Measurements from ENCODE around the gene TBC1D2.
A peak's percentile ranks its signal among the peaks of the same experiment; 100 is the strongest.
"Not testable (repeated sequence)": the region's sequence is repeated elsewhere in the genome, so short reads cannot be mapped to it uniquely, and the experiment has no call there.

Gene TBC1D2, protein sequence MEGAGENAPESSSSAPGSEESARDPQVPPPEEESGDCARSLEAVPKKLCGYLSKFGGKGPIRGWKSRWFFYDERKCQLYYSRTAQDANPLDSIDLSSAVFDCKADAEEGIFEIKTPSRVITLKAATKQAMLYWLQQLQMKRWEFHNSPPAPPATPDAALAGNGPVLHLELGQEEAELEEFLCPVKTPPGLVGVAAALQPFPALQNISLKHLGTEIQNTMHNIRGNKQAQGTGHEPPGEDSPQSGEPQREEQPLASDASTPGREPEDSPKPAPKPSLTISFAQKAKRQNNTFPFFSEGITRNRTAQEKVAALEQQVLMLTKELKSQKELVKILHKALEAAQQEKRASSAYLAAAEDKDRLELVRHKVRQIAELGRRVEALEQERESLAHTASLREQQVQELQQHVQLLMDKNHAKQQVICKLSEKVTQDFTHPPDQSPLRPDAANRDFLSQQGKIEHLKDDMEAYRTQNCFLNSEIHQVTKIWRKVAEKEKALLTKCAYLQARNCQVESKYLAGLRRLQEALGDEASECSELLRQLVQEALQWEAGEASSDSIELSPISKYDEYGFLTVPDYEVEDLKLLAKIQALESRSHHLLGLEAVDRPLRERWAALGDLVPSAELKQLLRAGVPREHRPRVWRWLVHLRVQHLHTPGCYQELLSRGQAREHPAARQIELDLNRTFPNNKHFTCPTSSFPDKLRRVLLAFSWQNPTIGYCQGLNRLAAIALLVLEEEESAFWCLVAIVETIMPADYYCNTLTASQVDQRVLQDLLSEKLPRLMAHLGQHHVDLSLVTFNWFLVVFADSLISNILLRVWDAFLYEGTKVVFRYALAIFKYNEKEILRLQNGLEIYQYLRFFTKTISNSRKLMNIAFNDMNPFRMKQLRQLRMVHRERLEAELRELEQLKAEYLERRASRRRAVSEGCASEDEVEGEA

DNA sequence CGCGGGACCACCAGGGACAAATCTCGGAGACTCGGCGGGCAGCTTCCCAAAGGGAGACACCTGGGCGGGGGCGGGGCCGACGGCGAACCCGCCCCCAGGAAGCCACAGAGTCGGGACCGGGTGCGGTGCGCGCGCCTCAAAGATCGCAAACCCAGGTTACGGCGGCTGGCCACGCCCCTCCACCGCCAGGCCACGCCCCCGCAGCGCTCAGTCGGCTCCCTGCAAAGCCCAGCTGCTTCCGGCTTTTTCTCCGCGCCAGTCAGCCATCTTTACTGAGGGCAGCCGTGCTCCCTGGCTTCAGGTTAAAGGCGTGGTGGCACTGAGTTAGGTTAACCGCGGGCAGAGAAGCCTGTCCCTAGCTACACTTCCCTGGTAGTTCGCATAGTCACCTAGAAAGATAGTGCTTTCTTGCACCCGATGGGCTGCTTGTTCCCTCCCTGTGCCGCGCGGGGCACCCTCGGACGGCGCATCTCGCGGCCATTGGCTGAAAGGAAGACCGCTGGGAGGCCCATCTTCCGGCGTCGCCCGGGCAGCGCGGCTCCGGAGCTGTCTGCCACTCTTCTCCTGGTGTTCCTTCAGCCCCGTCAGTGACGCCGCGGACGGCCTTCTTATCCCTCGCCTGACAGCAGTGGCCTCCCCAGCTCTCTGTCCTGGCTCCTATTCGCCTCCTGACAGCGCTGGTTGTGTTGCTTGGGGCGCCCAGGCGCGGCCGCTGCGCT is at the start of gene TBC1D2:
Gene TBC1D2, minus strand, starts transcription at position 72 of the 719 bp plus-strand sequence. CDS start 108 bp downstream, outside the sequence.
- DNase-seq: peak; percentile 90 to 99 (median 99)

DNA sequence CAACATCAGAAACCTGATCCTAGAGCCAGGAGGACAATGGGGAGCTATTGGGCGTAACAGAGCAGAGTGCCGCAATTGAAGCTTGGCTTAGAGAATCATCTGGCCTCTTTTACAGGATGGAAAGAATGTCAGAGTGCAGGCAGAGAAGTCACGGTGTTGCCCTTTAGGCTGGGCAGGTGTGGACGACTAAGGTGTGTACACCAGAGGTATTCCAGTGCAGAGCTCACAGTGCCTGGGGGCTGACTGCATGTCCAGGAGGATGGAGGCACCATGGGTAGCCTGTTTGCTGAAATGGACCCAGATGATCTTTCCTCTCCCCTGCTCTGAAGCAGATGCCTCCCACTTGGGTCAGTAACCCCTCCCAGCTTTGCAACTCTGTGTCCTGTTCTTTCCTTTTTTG is 48.9 kb upstream of the TBC1D2 start:
- no peak for DNase-seq

DNA sequence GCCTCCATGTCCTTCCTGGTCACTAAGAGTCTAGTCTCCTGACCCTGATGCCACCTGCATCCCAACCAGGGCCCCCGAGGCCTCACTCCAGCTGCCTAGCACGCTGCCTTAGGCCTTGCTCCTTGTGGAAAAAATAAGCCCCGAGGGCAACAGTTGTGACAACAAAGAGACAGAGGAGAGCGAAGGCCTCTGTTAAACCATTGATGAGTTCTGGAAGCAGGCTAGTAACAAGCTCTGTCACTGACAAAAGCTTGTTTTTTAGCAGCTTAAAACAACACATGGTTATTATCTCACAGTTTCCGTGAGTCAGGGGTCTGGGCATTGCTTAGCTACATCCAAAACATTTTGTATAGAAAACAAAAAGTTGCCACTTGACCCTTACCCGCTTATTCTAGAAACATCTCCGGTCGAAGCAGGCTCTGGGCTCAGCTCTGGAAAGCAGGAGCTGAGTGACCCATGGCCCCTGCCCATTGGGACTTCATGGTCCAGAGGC is 48.2 kb upstream of the TBC1D2 start:
- peak in 1 of 3 experiments; percentile 35 for DNase-seq

DNA sequence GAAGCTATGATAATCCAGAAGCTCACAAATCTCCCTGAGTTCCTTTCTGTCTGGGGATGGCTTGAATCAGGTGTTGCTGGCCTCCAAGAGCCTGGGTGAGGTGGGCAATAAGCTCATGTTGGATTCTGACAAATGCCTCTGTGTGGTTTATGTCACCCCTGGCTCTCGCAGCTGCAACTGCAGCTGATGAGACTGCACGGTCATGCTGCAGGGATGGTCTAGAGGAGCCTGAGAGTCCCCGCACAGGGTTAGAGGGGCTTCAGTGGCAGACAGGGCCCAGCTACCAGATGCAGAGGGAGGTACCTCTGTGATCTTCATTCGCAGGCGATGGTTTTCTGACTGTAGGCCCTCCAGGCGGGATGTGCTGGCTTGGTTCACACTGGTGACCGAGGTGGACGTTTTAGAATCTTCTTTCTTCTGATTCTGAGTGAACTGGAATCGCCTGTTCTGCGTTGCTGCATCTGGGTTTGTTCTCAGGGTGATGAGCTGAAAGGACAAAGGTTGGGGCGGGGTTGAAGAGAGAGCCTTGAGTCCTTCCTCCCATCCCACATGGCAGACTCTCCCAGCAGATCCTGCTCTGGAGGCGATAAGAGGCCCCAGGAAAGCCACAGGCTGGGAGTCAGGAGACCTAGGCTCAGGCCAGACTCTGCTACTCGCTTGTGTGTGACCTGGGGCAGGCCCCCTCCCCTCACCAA is 47.6 kb upstream of the TBC1D2 start:
- DNase-seq: no peak

DNA sequence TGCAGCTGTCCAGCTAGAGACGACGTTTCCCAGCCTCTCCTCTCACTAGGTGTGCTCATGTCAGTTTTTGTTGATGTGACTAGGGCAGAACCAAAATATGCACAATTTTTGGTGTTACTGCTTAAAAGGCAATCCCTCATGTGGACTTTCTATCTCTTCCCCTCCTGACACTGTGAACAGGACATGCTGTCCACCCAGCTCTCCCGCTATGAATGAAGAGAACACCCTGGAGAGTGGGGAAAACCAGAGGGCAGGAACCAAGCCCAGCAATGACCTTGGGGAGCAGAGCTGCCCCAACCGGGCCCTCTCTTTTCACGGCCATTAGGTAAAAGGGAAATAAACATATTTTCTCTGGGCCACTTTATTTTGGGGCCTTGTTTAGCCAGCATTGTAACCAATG is 46.7 kb upstream of the TBC1D2 start:
- no peak for DNase-seq

DNA sequence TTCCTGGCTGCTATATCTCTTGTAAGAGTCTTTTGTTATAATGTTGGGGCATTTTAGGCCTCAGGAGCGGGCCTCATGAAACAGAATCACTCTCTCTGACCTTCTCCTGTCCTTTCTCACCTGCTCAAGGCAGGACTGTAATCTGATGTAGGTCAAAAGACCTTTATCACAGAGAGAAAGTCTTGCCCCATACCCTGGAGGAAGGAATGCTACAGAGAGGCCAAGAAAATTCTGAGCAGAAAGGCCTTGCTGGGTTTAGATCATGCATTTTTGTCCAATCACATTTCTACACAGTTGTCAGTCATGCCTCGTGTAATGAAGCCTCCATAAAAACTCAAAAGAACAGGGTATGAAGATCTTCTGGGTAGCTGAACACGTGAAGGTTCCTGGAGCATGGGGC is 45.2 kb upstream of the TBC1D2 start:
- DNase-seq: no peak

DNA sequence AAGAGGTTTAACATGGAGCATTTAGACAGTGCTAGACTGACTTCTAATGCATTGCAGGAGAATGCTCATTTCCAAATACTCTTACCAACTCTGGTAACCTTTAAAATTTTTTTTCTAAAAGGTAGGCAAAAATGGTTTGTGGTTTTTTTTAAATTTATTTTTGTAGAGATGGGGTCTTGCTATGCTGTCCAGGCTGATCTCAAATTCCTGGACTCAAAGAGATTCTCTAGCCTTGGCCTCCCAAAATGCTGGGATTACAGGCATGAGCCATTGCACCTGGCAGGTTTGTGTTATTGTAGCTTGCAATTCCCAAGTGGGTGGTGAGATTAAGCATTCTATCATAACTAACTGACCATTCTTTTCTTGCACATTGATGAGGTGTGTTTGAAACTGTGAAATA is 43.0 kb upstream of the TBC1D2 start:
- no peak for DNase-seq

DNA sequence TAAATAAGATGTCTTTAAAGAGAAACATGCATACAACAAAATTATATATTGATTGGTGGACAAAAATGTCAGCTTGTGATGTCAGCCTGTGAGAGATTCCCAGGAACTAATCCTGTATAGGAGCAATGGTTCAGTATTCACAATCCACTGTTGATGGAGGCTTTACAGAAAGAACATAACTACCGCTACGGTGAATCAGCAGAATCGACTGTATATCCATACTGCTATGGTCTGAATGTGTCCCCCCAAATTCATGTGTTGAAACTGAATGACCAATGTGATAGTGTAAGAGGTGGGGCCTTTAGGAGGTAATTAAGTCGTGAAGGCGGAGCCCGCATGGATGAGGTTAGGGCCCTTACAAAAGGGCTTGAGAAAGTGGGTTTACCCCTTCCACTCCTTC is 40.4 kb upstream of the TBC1D2 start:
- DNase-seq: no peak

DNA sequence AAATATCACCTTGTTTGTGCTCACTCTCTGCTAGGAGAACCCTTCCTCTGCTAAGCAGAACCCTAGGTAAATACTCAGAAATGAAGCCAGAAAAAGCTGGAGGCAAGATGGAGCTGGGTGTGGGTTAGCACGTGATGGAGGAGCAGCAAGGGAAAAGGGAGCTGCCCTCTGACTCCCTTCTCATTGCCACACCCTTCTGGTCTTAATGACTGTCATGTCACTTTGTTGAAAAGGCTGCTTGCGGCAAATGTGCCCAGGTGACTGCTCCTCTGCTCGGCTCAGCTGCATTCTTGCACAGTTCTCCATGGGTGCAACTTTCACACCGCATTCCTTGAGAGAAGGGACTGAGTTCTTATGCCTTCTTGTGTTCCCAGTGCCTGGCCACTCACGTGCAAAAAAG is 36.4 kb upstream of the TBC1D2 start:
- DNase-seq: no peak

DNA sequence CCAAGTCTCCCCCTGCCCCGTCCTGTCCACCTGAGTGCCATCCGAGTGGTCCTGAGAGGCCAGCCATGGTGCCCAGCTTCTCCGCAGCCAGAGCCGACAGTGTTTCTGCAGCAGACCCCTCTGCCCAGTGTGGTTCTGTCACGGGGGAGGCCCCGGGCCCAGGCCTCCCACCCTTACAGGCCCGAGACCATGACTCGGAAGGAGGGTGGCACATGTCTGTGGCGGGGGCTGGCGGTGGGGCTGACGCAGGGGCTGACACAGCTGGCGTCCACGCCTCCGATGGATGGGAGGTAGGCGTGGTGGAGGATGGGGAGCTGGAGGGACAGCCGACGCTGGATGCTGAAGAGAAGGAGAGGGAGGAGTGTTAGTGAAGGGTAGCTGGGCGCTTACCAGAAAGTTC is 35.0 kb upstream of the TBC1D2 start:
- DNase-seq: no peak

DNA sequence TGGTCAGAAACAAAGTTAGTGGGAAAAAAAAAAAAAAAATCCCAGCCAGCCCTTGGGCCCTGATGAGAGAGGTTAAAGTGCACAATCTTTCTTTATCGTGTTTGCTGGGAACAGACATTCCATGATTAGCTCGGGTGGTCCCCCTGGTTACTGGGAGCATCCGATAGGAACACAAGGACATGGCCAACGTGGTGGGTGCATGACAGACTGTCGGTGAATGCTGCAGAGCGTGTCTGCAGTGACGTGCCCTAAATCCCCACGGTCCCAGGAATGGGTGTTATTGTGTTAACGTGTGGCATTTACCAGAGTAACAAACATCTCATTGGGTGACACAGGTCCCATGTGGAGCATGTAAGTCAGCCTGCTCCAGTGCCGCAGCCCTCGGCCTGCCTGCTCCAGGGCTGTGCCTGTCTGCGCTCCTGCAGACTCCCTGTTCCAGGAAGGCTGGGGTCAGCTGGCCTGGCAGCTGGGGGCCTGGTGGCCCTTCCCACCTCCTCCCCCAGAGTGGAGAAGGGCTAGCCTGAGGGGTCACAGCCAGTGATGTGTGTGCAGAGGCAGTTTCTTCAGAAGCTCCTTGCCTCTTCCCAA is 34.3 kb upstream of the TBC1D2 start:
- DNase-seq: no peak

DNA sequence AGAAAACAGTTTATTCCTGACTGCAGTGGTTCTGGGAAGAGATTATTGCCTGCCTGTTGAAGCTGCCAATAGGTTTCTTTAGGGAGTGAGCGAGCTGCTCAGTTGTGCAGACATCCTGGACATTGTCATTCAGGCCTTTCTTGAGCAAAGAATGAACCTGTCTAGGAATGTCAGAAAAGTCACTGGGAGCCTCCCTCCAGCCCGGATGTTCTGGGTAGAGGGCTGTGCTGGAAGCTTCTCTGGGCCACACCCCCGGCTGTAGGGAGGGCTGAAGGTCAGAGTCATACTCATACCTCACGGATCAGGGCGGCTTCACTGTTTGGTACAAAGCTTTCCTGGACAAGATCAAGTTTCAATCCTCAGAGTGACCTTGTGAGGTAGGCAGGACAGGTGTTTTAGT is 33.4 kb upstream of the TBC1D2 start:
- DNase-seq: no peak

DNA sequence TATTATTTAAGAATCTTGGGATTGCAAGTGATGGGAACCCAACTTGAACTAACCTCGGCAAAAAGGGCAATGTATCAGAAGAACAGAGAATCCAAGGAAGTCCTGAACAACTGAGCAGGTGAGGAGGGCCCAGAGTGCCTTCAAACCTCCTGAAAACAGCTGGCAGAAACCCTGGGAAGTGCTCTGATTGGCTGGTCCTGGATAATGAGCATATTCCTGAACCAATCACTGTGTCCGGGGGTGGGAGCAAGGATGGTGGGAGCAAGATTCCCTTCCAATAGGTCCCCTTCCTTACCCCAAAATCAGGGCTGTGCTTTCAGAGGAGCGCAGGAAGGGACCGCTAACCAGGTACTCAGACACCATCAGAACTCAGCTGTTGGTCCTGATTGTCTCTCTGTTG is 31.9 kb upstream of the TBC1D2 start:
- DNase-seq: no peak

DNA sequence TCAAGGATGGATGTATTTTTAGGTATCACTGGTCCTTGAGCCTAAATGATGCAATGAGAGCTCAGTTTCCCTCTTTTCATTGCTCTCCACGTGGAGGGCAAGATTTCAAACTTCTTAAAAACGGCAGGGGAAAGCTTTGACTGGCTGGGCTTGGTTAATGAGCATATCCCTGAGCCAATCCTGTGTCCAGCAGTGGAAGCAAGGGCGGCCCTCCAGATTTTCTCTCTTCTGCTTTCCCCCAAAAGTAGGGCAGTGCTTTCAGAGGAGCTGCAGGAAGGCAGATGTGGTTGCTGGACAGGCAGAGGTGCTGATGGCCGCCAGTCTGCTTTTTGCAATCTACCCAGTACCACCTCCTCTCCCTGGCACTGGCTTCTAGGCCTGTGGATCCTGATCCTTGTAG is 30.0 kb upstream of the TBC1D2 start:
- DNase-seq: no peak

DNA sequence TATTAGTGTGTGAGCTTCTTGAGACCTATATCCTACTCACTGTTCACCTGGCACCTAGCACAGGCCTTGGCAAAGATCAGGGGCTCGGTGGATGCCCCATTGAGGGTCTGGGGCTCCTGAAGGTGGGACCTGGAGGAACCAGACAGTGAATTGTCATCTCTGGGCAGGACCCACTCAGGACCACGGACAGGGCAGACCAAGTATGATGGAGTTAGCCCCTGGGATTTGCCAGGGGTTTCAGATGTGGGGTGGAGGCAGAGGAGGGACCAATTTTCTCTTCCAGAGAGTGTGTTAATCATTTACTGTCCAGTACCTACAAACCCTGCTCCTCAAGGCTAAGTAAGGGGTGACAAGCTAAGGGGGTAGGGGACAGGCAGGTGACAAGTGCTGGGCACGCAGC is 29.3 kb upstream of the TBC1D2 start:
- DNase-seq: no peak

DNA sequence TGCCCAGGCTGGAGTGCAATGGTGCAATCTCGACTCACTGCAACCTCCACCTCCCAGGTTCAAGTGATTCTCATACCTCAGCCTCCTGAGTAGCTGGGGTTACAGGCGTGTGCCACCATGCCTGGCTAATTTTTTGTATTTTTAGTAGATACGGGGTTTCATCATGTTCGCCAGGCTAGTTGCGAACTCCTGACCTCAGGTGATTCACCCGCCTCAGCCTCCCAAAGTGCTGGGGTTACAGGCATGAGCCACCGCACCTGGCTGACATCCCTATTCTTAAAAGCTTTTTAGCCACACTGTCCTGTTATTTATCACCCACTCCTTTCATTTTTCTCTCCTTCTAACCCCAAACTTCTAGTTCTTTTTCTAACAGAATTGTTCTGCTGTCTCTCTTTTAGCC is 27.7 kb upstream of the TBC1D2 start:
- not testable (repeated sequence) for DNase-seq

DNA sequence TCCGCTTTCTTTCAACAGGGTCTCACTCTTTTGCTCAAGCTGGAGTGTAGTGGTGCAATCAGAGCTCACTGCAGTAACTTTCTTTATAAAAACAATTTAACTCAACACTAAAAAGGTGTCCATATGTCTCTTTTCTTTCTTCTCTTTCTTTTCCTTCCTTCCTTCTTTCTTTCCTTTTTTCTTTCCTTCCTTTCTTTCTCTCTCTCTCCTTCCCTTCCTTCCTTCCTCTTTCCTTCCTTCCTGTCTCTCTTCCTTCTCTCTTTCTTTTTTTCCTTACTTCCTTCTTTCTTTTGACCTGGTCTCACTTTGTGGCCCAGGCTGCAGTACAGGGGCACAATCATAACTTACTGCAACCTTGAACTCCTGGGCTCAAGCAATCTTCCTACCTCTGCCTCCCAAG is 25.8 kb upstream of the TBC1D2 start:
- no peak for DNase-seq

DNA sequence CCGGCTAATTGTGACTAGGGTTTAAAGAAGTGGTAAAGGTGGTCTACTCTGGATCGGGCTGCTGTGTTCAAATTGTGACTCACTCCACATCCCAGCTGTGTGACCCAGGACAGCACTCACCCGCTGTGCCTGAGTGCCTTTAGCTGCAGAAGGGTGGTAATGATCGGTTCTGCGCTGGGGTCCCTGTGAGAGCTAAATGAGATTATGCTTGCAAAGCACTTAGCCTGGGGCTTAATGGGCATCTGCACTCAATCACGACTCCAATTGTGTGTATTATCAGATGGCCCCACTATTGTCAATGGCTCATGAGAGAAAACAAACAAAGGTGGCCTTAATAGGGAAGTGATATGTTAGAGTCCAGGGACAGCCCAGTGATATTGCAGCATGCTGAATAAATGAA is 25.1 kb upstream of the TBC1D2 start:
- DNase-seq: peak; percentile 8 to 99 (median 90)

DNA sequence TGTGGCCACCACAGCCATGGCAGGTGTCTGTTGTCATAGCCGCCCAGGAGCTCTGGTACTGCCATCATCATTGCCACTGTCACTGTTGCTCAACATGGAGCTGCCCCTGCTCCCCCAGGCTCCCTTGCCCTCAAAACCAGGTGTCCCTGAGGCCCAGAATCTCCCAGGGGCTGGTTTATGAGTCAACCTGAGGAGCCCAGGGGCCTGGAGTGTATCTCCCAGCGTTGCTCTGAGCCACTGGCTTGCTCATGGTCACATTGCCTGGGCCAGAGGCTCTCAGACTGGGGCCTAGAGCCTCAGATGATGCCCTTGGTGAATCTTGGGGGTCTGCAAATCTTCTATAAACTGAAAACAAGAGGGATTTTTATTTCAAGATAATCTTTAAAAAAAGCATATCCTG is 24.7 kb upstream of the TBC1D2 start:
- DNase-seq: peak in 1 of 3 experiments; percentile 52

DNA sequence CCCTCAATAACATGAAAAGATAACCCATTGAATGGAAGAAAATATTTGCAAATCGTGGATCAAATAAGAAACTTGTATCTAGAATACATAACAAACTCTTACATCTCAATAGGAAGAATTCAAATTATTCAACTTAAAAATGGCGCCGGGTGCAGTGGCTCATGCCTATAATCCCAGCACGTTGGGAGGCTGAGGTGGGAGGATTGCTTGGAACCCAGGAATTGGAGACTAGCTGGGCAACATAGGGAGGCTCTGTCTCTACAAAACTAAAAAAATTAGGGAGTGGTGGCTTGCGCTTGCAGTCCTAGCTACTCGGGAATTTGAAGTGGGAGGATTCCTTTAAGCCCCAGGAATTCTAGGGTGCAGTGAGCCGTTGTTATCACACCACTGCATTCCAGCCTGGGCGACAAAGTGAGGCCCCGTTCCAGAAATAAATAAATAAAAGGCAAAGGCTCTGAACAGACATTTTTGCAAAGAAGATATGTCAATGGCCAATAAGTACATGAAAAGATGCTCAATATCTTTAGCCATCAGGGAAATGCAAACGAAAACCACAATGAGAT is 21.5 kb upstream of the TBC1D2 start:
- no peak for DNase-seq

DNA sequence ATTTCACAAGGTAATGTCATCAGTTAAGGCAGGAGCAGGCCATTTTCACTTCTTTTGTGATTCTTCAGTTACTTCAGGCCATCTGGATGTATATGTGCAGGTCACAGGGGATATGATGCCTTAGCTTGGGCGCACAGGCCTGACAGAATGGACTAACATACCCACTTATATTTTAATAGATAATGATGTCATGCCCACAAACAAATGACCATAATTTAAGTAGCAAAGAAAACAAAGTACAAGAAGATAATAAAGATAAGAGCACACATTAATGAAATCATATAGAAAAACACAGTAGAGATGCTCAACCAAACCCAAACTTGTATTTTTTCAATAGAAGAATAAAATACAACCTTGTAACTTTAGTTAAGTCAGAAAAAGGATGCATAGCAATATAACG is 19.7 kb upstream of the TBC1D2 start:
- no peak for DNase-seq

DNA sequence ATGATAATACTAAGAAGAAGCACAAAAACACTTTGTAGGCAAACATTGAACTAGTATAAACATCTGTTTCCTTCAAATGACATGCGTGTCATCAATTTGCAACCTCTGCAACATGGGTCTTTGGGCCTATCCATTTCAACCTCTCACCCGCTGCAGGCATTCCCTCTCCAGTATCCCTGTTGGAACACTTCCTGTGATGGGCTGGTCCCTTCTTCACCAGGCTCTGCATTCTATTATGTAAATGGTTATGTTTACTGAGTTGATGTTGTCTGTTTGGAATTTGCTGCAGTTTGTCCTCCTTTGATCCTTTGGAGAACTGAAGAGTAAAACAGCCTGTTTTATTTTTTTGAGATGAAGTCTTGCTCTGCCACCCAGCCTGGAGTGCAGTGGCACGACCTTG is 16.6 kb upstream of the TBC1D2 start:
- no peak for DNase-seq
